Measurements from ENCODE around the gene DPP7. TPM values are rescaled to one million over a fixed set of nuclear protein-coding genes. Genes with fewer than 3 reads are reported as not detected.

DPP7 gene
- total and polyA plus RNA-seq, 7 donors: 26.6 to 158 (median 91.3) TPM

GRCh38 chr9:137088121-137088520, 26.4 kb downstream of the DPP7 start:
- H3K9me3 ChIP-seq: no peaks in the 10 kb centered on the region
- peaks cover 0 to 28% (median 0%) of the 10 kb centered on the region in 4 donors for H3K36me3 ChIP-seq
- no peak overlapping the region for H3K4me3 ChIP-seq
- DNase-seq: no peak
- intact Hi-C loops (cut with DNase I): no loop called here
- peaks cover 0 to 40% (median 28%) of the 10 kb centered on the region in 4 donors for H3K4me1 ChIP-seq
- no peak for TF ChIP-seq CTCF (IDR thresholded peaks at IDR 0.05)
- TF ChIP-seq EP300 (IDR thresholded peaks at IDR 0.05): no peak
- TF ChIP-seq POLR2A (IDR thresholded peaks at IDR 0.05): no peak
- TF ChIP-seq POLR2AphosphoS5 (IDR thresholded peaks at IDR 0.05): no peak
- H3K27ac ChIP-seq: no peak overlapping the region
- 62 to 84% methylated on average over 5 of the region's 5 CpGs for WGBS, 2 donors
- H3K27me3 ChIP-seq: no peaks in the 10 kb centered on the region

GRCh38 chr9:137087409-137087925, 27.1 kb downstream of the DPP7 start:
- intact Hi-C loops (cut with DNase I): loop anchor here (2.0 kb wide), 1 partner anchor 27 kb away; the partner anchor contains the start of gene DPP7
- Histone ChIP-seq H3K36me3 (peaks cover 0 to 26% (median 0%) of the 10 kb centered on the region in 4 donors), H3K27ac (peak overlapping the region; percentile 92 to 97 (median 96)), H3K4me1 (peaks cover 0 to 40% (median 29%) of the 10 kb centered on the region in 4 donors), H3K4me3 (peak overlapping the region; percentile 63 to 88 (median 82)), H3K9me3 (no peaks in the 10 kb centered on the region), H3K27me3 (no peaks in the 10 kb centered on the region)
- TF ChIP-seq POLR2A (IDR thresholded peaks at IDR 0.05): no peak
- TF ChIP-seq CTCF (IDR thresholded peaks at IDR 0.05): no peak
- no peak for TF ChIP-seq EP300 (IDR thresholded peaks at IDR 0.05)
- TF ChIP-seq POLR2AphosphoS5 (IDR thresholded peaks at IDR 0.05): no peak
- no peak for DNase-seq
- WGBS, 2 donors: 11 to 14% methylated on average over 22 of the region's 22 CpGs

GRCh38 chr9:137086531-137087408, 27.8 kb downstream of the DPP7 start, which contains the start of gene MAN1B1:
Gene MAN1B1 (plus strand): TSS chr9:137086985. CDS start chr9:137087000, 15 bp downstream.
- no peaks in the 10 kb centered on the region for H3K9me3 ChIP-seq
- H3K4me1 ChIP-seq: peaks cover 0 to 40% (median 29%) of the 10 kb centered on the region in 4 donors
- H3K36me3 ChIP-seq: peaks cover 0 to 25% (median 0%) of the 10 kb centered on the region in 4 donors
- 0% methylated on average over 101 of the region's 101 CpGs for WGBS, 2 donors
- intact Hi-C loops (cut with DNase I): loop anchor here (2.0 kb wide), 1 partner anchor 28 kb away; the partner anchor contains the start of gene DPP7
- peak within 1 kb of the TSS; percentile 63 to 88 (median 82) for H3K4me3 ChIP-seq
- peak; percentile 99 for DNase-seq
- peak; percentile 52 to 78 for TF ChIP-seq POLR2A (IDR thresholded peaks at IDR 0.05)
- peak; percentile 86 to 94 (median 91) for TF ChIP-seq POLR2AphosphoS5 (IDR thresholded peaks at IDR 0.05)
- peak in 1 of 4 donors; percentile 38 for TF ChIP-seq EP300 (IDR thresholded peaks at IDR 0.05)
- no peak for TF ChIP-seq CTCF (IDR thresholded peaks at IDR 0.05)
- H3K27me3 ChIP-seq: peaks cover 0 to 5% (median 0%) of the 10 kb centered on the region in 3 donors
- peak within 1 kb of the TSS; percentile 92 to 97 (median 96) for H3K27ac ChIP-seq

GRCh38 chr9:137085920-137086530, 28.5 kb downstream of the DPP7 start:
- WGBS, 2 donors: 1 to 2% methylated on average over 58 of the region's 58 CpGs
- Histone ChIP-seq H3K27me3 (peaks cover 0 to 10% (median 0%) of the 10 kb centered on the region in 3 donors), H3K4me1 (peaks cover 0 to 40% (median 29%) of the 10 kb centered on the region in 4 donors), H3K36me3 (peaks cover 0 to 26% (median 0%) of the 10 kb centered on the region in 4 donors), H3K9me3 (no peaks in the 10 kb centered on the region), H3K27ac (peak overlapping the region; percentile 92 to 97 (median 96)), H3K4me3 (peak overlapping the region; percentile 63 to 88 (median 82))
- intact Hi-C loops (cut with DNase I): loop anchor here (2.0 kb wide), 1 partner anchor 29 kb away; the partner anchor contains the start of gene DPP7
- DNase-seq: no peak
- TF ChIP-seq EP300 (IDR thresholded peaks at IDR 0.05) (no peak), POLR2AphosphoS5 (IDR thresholded peaks at IDR 0.05) (no peak), CTCF (IDR thresholded peaks at IDR 0.05) (no peak), POLR2A (IDR thresholded peaks at IDR 0.05) (no peak)

Measured in sigmoid colon (tissue), 7 donors.